ENCODE results near the gene CACNA1B. TPM values are rescaled to one million over a fixed set of nuclear protein-coding genes. Genes with fewer than 3 reads are reported as not detected.

CACNA1B gene
- total RNA-seq, 1 donor from 2014 or later: not detected

GRCh38 chr9:138076650-138077009, 199.0 kb downstream of the CACNA1B start:
- no peak for TF ChIP-seq CTCF (IDR thresholded peaks at IDR 0.05; ENCODE audit: insufficient read depth, low read length, severe bottlenecking)
- Histone ChIP-seq H3K36me3 (ENCODE audit: control insufficient read depth, insufficient read depth, low read length) (no peaks in the 10 kb centered on the region), H3K27me3 (ENCODE audit: control insufficient read depth, insufficient read depth, low read length) (no peaks in the 10 kb centered on the region), H3K4me3 (ENCODE audit: low read depth, low read length) (no peak overlapping the region)
- no peak for DNase-seq (ENCODE audit: low read depth)
- FAIRE-seq: no peak

- no peak overlapping the region for H3K4me3 ChIP-seq (ENCODE audit: low read depth, low read length)
- FAIRE-seq (no peak), DNase-seq (ENCODE audit: low read depth) (no peak)
- H3K27me3 ChIP-seq (ENCODE audit: control insufficient read depth, insufficient read depth, low read length): no peaks in the 10 kb centered on the region
- no peak for TF ChIP-seq CTCF (IDR thresholded peaks at IDR 0.05; ENCODE audit: insufficient read depth, low read length, severe bottlenecking)
- no peaks in the 10 kb centered on the region for H3K36me3 ChIP-seq (ENCODE audit: control insufficient read depth, insufficient read depth, low read length)
Observed at GRCh38 chr9:138077126-138077525, 199.5 kb downstream of the CACNA1B start.

- peak; percentile 28 for FAIRE-seq
- Histone ChIP-seq H3K27me3 (ENCODE audit: control insufficient read depth, insufficient read depth, low read length) (no peaks in the 10 kb centered on the region), H3K4me3 (ENCODE audit: low read depth, low read length) (no peak overlapping the region), H3K36me3 (ENCODE audit: control insufficient read depth, insufficient read depth, low read length) (no peaks in the 10 kb centered on the region)
- no peak for DNase-seq (ENCODE audit: low read depth)
- no peak for TF ChIP-seq CTCF (IDR thresholded peaks at IDR 0.05; ENCODE audit: insufficient read depth, low read length, severe bottlenecking)
Observed at GRCh38 chr9:138077898-138078540, 200.4 kb downstream of the CACNA1B start.

- FAIRE-seq (peak; percentile 13), DNase-seq (ENCODE audit: low read depth) (no peak)
- no peak for TF ChIP-seq CTCF (IDR thresholded peaks at IDR 0.05; ENCODE audit: insufficient read depth, low read length, severe bottlenecking)
- Histone ChIP-seq H3K27me3 (ENCODE audit: control insufficient read depth, insufficient read depth, low read length) (no peaks in the 10 kb centered on the region), H3K4me3 (ENCODE audit: low read depth, low read length) (no peak overlapping the region), H3K36me3 (ENCODE audit: control insufficient read depth, insufficient read depth, low read length) (no peaks in the 10 kb centered on the region)
Observed at GRCh38 chr9:138078846-138079245, 201.3 kb downstream of the CACNA1B start.

- no peak for TF ChIP-seq CTCF (IDR thresholded peaks at IDR 0.05; ENCODE audit: insufficient read depth, low read length, severe bottlenecking)
- Histone ChIP-seq H3K27me3 (ENCODE audit: control insufficient read depth, insufficient read depth, low read length) (no peaks in the 10 kb centered on the region), H3K36me3 (ENCODE audit: control insufficient read depth, insufficient read depth, low read length) (no peaks in the 10 kb centered on the region), H3K4me3 (ENCODE audit: low read depth, low read length) (no peak overlapping the region)
- peak; percentile 18 for FAIRE-seq
- DNase-seq (ENCODE audit: low read depth): no peak
Observed at GRCh38 chr9:138080979-138081378, 203.4 kb downstream of the CACNA1B start.

All from bronchial epithelial cell (primary cell).